Activated naive CD8-positive, alpha-beta T cell treated with anti-CD3 and anti-CD28 coated beads, Interleukin-2, amount 10 ng/mL, durations not matched to agents 7 days and 5 days (primary cell): ENCODE measurements around the gene ERICH6. TPM values are rescaled to one million over a fixed set of nuclear protein-coding genes. Genes with fewer than 3 reads are reported as not detected.
A peak's percentile ranks its signal among the peaks of the same experiment; 100 is the strongest.

Experiments used
- ATAC-seq: fragments of 150-1000 bp; cut with Tn5 transposase; one replicate; pipeline ENCODE4 v1.10.0; 2021; ENCODE audit warnings: low read depth, moderate library complexity
- POLR2A ChIA-PET: fragments of 350-600 bp; sonication (Branson Sonifier 250); formaldehyde crosslinking; loops from one replicate; lab custom pipeline; 2021; ENCODE audit warnings: antibody characterized with exemption; lab: Charles Lee
- DNase-seq: peaks from one replicate; pipeline ENCODE4 v3.0.0; 2021
- H3K27ac Mint-ChIP-seq: one replicate; pipeline ENCODE4 v1.8.0; 2022; ENCODE audit warnings: mild to moderate bottlenecking, mixed read lengths
- H3K27me3 Mint-ChIP-seq: one replicate; pipeline ENCODE4 v1.8.0; 2022; ENCODE audit warnings: mild to moderate bottlenecking, moderate library complexity, mixed read lengths
- H3K36me3 Mint-ChIP-seq: one replicate; pipeline ENCODE4 v1.8.0; 2021; ENCODE audit warnings: mild to moderate bottlenecking, mixed read lengths
- H3K4me1 Mint-ChIP-seq: one replicate; pipeline ENCODE4 v1.8.0; 2021; ENCODE audit warnings: mixed read lengths
- H3K4me3 Mint-ChIP-seq: one replicate; pipeline ENCODE4 v1.8.0; 2022; ENCODE audit warnings: mild to moderate bottlenecking, moderate library complexity, mixed read lengths
- H3K9me3 Mint-ChIP-seq: one replicate; pipeline ENCODE4 v1.8.0; 2021; ENCODE audit warnings: mixed read lengths
- total RNA-seq, 2 experiments: library from RNA; stranded (reverse); gene quantifications; one replicate each; pipeline ENCODE4 v1.2.3, GENCODE V29; 2021

The ERICH6 gene
- total RNA-seq, 2 experiments from 2014 or later, result 0.23 TPM; not detected in 1

GRCh38 chr3:150613034-150613433 is 90.7 kb downstream of the ERICH6 start:
- POLR2A ChIA-PET, result interaction anchor here (0.7 kb wide), 1 partner anchor 69 kb away, joined by 3 read pairs; no protein-coding TSS in a partner anchor
- H3K36me3 Mint-ChIP-seq, result peaks cover 37% of the 10 kb centered on the region

DNA sequence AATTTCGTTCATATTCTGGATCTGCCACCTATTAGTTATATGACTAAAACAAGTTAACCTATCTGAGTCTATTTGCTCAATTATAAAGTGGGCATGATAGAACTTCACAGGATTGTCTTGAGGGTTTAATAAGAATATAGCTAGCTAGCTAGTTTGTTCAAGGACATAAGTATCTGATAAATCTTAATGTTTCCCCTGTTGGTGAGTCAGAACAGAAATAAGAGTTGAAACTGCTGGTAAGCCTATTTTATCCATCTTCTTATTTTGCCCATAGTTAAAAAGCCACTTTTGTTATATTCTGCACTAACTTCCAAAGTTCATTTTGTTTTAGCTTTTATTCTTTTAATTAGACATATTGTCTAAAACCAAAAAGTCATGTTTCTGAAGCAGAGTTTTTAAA is 91.2 kb downstream of the ERICH6 start:
- no peaks in the 10 kb centered on the region for H3K9me3 Mint-ChIP-seq
- ATAC-seq (no peak), DNase-seq (no peak)
- peaks cover 46% of the 10 kb centered on the region for H3K4me1 Mint-ChIP-seq
- H3K27ac Mint-ChIP-seq, result no peak overlapping the region
- POLR2A ChIA-PET, result interaction anchor here (1.2 kb wide), 1 partner anchor 66 kb away, joined by 4 read pairs; the partner anchor contains the start of gene SERP1
- no peaks in the 10 kb centered on the region for H3K27me3 Mint-ChIP-seq
- H3K36me3 Mint-ChIP-seq, result peaks cover 39% of the 10 kb centered on the region
- no peak overlapping the region for H3K4me3 Mint-ChIP-seq

More at GRCh38 chr3:150613034-150613433, 90.7 kb downstream of the ERICH6 start:
- Mint-ChIP-seq H3K27ac (no peak overlapping the region), H3K9me3 (no peaks in the 10 kb centered on the region), H3K4me3 (no peak overlapping the region), H3K27me3 (no peaks in the 10 kb centered on the region), H3K4me1 (peaks cover 42% of the 10 kb centered on the region)
- no peak for DNase-seq
- ATAC-seq, result no peak

DNA sequence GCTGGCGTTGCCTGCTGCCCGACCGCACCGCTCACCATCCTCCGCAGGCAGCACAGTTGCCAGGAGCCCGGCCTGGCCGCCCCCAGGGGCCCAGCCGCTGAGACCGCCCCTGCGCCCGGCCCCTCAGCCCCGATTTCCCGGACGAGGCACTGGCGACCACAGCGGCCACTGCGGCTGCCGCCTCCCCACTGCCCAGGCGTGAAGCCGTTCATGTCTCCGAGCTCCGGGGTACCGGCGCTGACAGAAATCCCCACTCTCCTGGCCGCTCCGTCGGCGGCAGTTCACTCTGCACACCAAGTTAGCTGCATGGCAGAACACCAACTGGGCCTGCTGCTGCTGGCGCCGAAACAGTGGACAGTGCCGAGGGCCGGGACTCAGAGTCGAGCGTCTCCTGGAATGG is 92.1 kb downstream of the ERICH6 start:
- H3K4me1 Mint-ChIP-seq, result peaks cover 52% of the 10 kb centered on the region
- H3K27ac Mint-ChIP-seq, result no peak overlapping the region
- no peaks in the 10 kb centered on the region for H3K27me3 Mint-ChIP-seq
- DNase-seq, result no peak
- H3K4me3 Mint-ChIP-seq, result no peak overlapping the region
- peaks cover 42% of the 10 kb centered on the region for H3K36me3 Mint-ChIP-seq
- no peaks in the 10 kb centered on the region for H3K9me3 Mint-ChIP-seq
- POLR2A ChIA-PET, result interaction anchor here (1.1 to 1.2 kb wide), 2 partner anchors 9 to 65 kb away, joined by 3 to 4 read pairs; partner anchors contain the start of gene SERP1
- no peak for ATAC-seq

GRCh38 chr3:150610785-150611184 is 92.9 kb downstream of the ERICH6 start:
- no peaks in the 10 kb centered on the region for H3K27me3 Mint-ChIP-seq
- no peak overlapping the region for H3K27ac Mint-ChIP-seq
- peaks cover 60% of the 10 kb centered on the region for H3K4me1 Mint-ChIP-seq
- ATAC-seq (no peak), DNase-seq (no peak)
- peaks cover 48% of the 10 kb centered on the region for H3K36me3 Mint-ChIP-seq
- POLR2A ChIA-PET, result interaction anchor here (0.5 to 0.9 kb wide), 2 partner anchors 9 to 1479 kb away, joined by 3 read pairs; no protein-coding TSS in a partner anchor
- no peaks in the 10 kb centered on the region for H3K9me3 Mint-ChIP-seq
- no peak overlapping the region for H3K4me3 Mint-ChIP-seq

GRCh38 chr3:150609988-150610387 is 93.7 kb downstream of the ERICH6 start:
- POLR2A ChIA-PET, result no interaction called here
- no peak for DNase-seq
- Mint-ChIP-seq H3K9me3 (no peaks in the 10 kb centered on the region), H3K36me3 (peaks cover 48% of the 10 kb centered on the region), H3K27me3 (no peaks in the 10 kb centered on the region), H3K27ac (no peak overlapping the region), H3K4me1 (peaks cover 64% of the 10 kb centered on the region), H3K4me3 (peak overlapping the region; percentile 30)
- no peak for ATAC-seq

Other genes starting within 250 kb of the ERICH6 start
- 10 to 100 TPM; 89.4 to 89.8 TPM for gene SERP1, start 157.4 kb downstream of the ERICH6 start, total RNA-seq
- gene EIF2A, start 157.1 kb downstream of the ERICH6 start, total RNA-seq, result 10 to 100 TPM; 82.2 to 84.2 TPM
- gene SELENOT, start 100.6 kb downstream of the ERICH6 start, total RNA-seq, result 10 to 100 TPM; 92.5 to 94.2 TPM
- gene SIAH2, start 59.2 kb upstream of the ERICH6 start, total RNA-seq, result 10 to 100 TPM; 28.3 TPM
- not detected for gene MINDY4B, start 201.5 kb upstream of the ERICH6 start, total RNA-seq